HepG2 (cell line): ENCODE data around the gene SMIM22.

Source experiments
- POLR2A ChIP-seq, 2 experiments: IDR thresholded peaks; 2 replicates each; pipeline ENCODE4 v1.6.1; 2011; ENCODE audit warnings: low read depth in 2 of 2, low read length in 2 of 2, mild to moderate bottlenecking in 1 of 2, moderate library complexity in 1 of 2; ENCODE audit not compliant: insufficient read depth in 1 of 2
- SP4 ChIP-seq: sonication (generic); formaldehyde crosslinking; IDR thresholded peaks from 2 replicates; pipeline ENCODE4 v1.8.1; 2023; ENCODE audit warnings: mild to moderate bottlenecking, missing genetic modification reagents
- ZBTB26 ChIP-seq: IDR thresholded peaks from 2 replicates; pipeline ENCODE4 v1.6.1; 2016; ENCODE audit warnings: missing compliant biosample characterization, missing genetic modification reagents, borderline replicate concordance
- ZNF552 ChIP-seq: sonication (generic); formaldehyde crosslinking; IDR thresholded peaks from 2 replicates; pipeline ENCODE4 v1.9.0; 2022; ENCODE audit warnings: missing genetic modification reagents, mild to moderate bottlenecking, borderline replicate concordance
- ZNF562 ChIP-seq: sonication (generic); formaldehyde crosslinking; IDR thresholded peaks from 2 replicates; pipeline ENCODE4 v1.8.0; 2022; ENCODE audit warnings: missing genetic modification reagents, borderline replicate concordance

- TF ChIP-seq POLR2A (IDR thresholded peaks at IDR 0.05; ENCODE audit: insufficient read depth in 1 of 2, low read depth in 2 of 2, low read length in 2 of 2) (no peak), ZNF552 (CRISPR knock-in tag) (no peak), ZBTB26 (no peak), SP4 (no peak), ZNF562 (no peak)
These were observed 9.3 kb upstream of the SMIM22 start for GRCh38 chr16:4785758-4786433.
